GM12878 (cell line): ENCODE measurements around the gene KLHL30. TPM values are rescaled to one million over a fixed set of nuclear protein-coding genes. Genes with fewer than 3 reads are reported as not detected.

ENCODE experiments used
- ATAC-seq: fragments of 200-7000 bp; cut with Tn5 transposase; 3 replicates; pipeline ENCODE4 v1.9.1; 2020; ENCODE audit warnings: mild to moderate bottlenecking, moderate library complexity
- BruUV-seq: library from RNA; stranded (reverse); fragments of 400-500 nt; replicated peaks from 2 replicates; lab custom pipeline; 2021; lab: Mats Ljungman, UMichigan
- CTCF ChIA-PET: fragments of 300-600 bp; sonication (Branson Sonifier 250); formaldehyde crosslinking; extraction: SDS; loops from one replicate; lab custom pipeline; 2021; ENCODE audit warnings: inconsistent platforms; lab: Yijun Ruan, JAX
- POLR2A ChIA-PET: fragments of 350-600 bp; formaldehyde crosslinking; extraction: SDS; loops from one replicate; lab custom pipeline; 2021; ENCODE audit warnings: inconsistent platforms; lab: Charles Lee
- RAD21 ChIA-PET: fragments of 300-600 bp; sonication (Branson Sonifier 250); formaldehyde crosslinking; loops from one replicate; lab custom pipeline; 2023; ENCODE audit warnings: antibody characterized with exemption; ENCODE audit not compliant: unreplicated experiment; lab: Charles Lee
- SMC1A ChIA-PET: fragments of 300-600 bp; sonication (Branson Sonifier 250); formaldehyde crosslinking; loops from one replicate; lab custom pipeline; 2023; ENCODE audit not compliant: unreplicated experiment, uncharacterized antibody; lab: Charles Lee
- DNase-seq: peaks from one replicate; pipeline ENCODE4 v3.0.0-alpha.2; 2011; ENCODE audit warnings: low read depth, low spot score
- FAIRE-seq: peaks from 3 replicates; lab custom pipeline; 2011; peaks lifted over from hg19 to GRCh38; lab: Jason Lieb, UNC
- H2AFZ ChIP-seq: 2 replicates; pipeline ENCODE4 v1.6.0; 2011; ENCODE audit warnings: low read depth, low read length, control low read depth; ENCODE audit not compliant: control insufficient read depth
- H3K27ac ChIP-seq: 2 replicates; pipeline ENCODE4 v1.5.1; 2011; ENCODE audit warnings: control low read depth; ENCODE audit not compliant: control insufficient read depth, insufficient read depth
- H3K27me3 ChIP-seq, 2 experiments: replicated peaks in 1 of 2; 2 replicates each; pipeline versions ENCODE4 v1.6.0 to v1.6.1; 2011; ENCODE audit warnings: low read length in 1 of 2; ENCODE audit not compliant: control insufficient read depth in 2 of 2, insufficient read depth in 2 of 2
- H3K36me3 ChIP-seq, 2 experiments: 2 replicates each; pipeline ENCODE4 v1.5.1; 2011; ENCODE audit warnings: low read length in 1 of 2; ENCODE audit not compliant: control insufficient read depth in 2 of 2, insufficient read depth in 2 of 2
- H3K4me1 ChIP-seq: 2 replicates; pipeline ENCODE4 v1.6.1; 2011; ENCODE audit warnings: mild to moderate bottlenecking, low read length, moderate library complexity, mixed read lengths; ENCODE audit not compliant: control insufficient read depth, insufficient read depth
- H3K4me2 ChIP-seq: 2 replicates; pipeline ENCODE4 v1.6.0; 2011; ENCODE audit warnings: control low read depth; ENCODE audit not compliant: control insufficient read depth, insufficient read depth
- H3K4me3 ChIP-seq: fragments of 200-600 bp; sonication (generic); 2 replicates; pipeline ENCODE4 v1.5.1; 2016
- H3K79me2 ChIP-seq: 2 replicates; pipeline ENCODE4 v1.6.0; 2011; ENCODE audit warnings: low read length; ENCODE audit not compliant: control insufficient read depth, insufficient read depth
- H3K9ac ChIP-seq: 2 replicates; pipeline ENCODE4 v1.8.0; 2011; ENCODE audit warnings: low read length, control low read depth, mixed read lengths; ENCODE audit not compliant: control insufficient read depth, insufficient read depth
- H3K9me3 ChIP-seq: replicated peaks from 3 replicates; pipeline ENCODE4 v1.5.1; 2011; ENCODE audit warnings: mild to moderate bottlenecking, low read length; ENCODE audit not compliant: control insufficient read depth, insufficient read depth
- H4K20me1 ChIP-seq: 2 replicates; pipeline ENCODE4 v1.6.0; 2011; ENCODE audit not compliant: control insufficient read depth, insufficient read depth
- ASH2L ChIP-seq: fragments of 300-600, 200-600 bp; sonication (generic); IDR thresholded peaks from 2 replicates; pipeline ENCODE4 v1.6.1; 2017; ENCODE audit warnings: low read depth, mild to moderate bottlenecking, borderline replicate concordance
- FOXM1 ChIP-seq: IDR thresholded peaks from 2 replicates; pipeline ENCODE4 v1.6.1; 2012; ENCODE audit warnings: low read depth, mild to moderate bottlenecking, inconsistent platforms, low read length, moderate library complexity
- HCFC1 ChIP-seq: fragments of 150-350 bp; IDR thresholded peaks from 2 replicates; pipeline ENCODE4 v1.6.1; 2014; ENCODE audit warnings: low read length
- MXI1 ChIP-seq: fragments of 150-350 bp; IDR thresholded peaks from 2 replicates; pipeline ENCODE4 v1.6.1; 2011; ENCODE audit warnings: low read depth, mild to moderate bottlenecking, inconsistent platforms, low read length, improper control_type of control experiment
- NR2C2 ChIP-seq: IDR thresholded peaks from 2 replicates; pipeline ENCODE4 v1.6.1; 2011; ENCODE audit warnings: borderline replicate concordance, low read depth; ENCODE audit not compliant: control insufficient read depth, insufficient read length
- PAX5 ChIP-seq: IDR thresholded peaks from 2 replicates; pipeline ENCODE4 v1.6.1; 2011; ENCODE audit warnings: low read depth, low read length, borderline replicate concordance
- PML ChIP-seq: IDR thresholded peaks from 2 replicates; pipeline ENCODE4 v1.6.1; 2012; ENCODE audit warnings: low read length, inconsistent platforms
- SMARCA5 ChIP-seq: fragments of 450-650 bp; IDR thresholded peaks from 2 replicates; pipeline ENCODE4 v1.6.1; 2017; ENCODE audit warnings: mild to moderate bottlenecking
- SPI1 ChIP-seq: IDR thresholded peaks from 2 replicates; pipeline ENCODE4 v1.6.1; 2011; ENCODE audit warnings: low read depth, mild to moderate bottlenecking, low read length, moderate library complexity, borderline replicate concordance; ENCODE audit not compliant: insufficient read depth
- WRNIP1 ChIP-seq: IDR thresholded peaks from 2 replicates; pipeline ENCODE4 v1.6.1; 2011; ENCODE audit warnings: low read depth, low read length, improper control_type of control experiment, borderline replicate concordance
- ZNF622 ChIP-seq: fragments of 450-650 bp; IDR thresholded peaks from 2 replicates; pipeline ENCODE4 v1.6.1; 2017; ENCODE audit warnings: mild to moderate bottlenecking, inconsistent platforms
- WGBS: methylation state at CpG from one replicate; pipeline ENCODE4 v1.1.6; 2016; ENCODE audit warnings: low lambda C conversion rate; ENCODE audit not compliant: insufficient replicate concordance, insufficient coverage; ENCODE audit errors: missing lambda C conversion rate; 5-methylcytosine and 5-hydroxymethylcytosine counted together
- in situ Hi-C: fragments of 300-500 bp; cut with MboI; formaldehyde crosslinking; loops from 9 replicates; pipeline ENCODE4 v1.14.3; 2018; ENCODE audit warnings: mixed read lengths
- intact Hi-C: fragments of 100-400 bp; cut with micrococcal nuclease; formaldehyde crosslinking; loops from one replicate; pipeline ENCODE4 v1.14.2; 2022; ENCODE audit not compliant: unreplicated experiment
- polyA plus RNA-seq, 11 experiments: library from polyadenylated mRNA; depleted of rRNA in 4 of 11; unstranded in 6 of 11; stranded (reverse) in 5 of 11; fragments of >200 nt; fragmentation: Nextera tagmentation in 4 of 11; fragmentation: Illumina TruSeq in 1 of 11; extraction: Ambion mirVana in 4 of 11; extraction: Trizol in 1 of 11; gene quantifications; 1 replicate in 1 of 11; 2 replicates in 10 of 11; pipeline versions ENCODE4 v1.2.1 to v1.2.3, GENCODE V29; 2011 to 2016; ENCODE audit warnings: inconsistent platforms in 2 of 11, missing spikeins in 2 of 11, low read depth in 1 of 11
- total RNA-seq, 4 experiments: library from RNA; depleted of rRNA in 3 of 4; stranded (reverse); fragments of >200 nt in 3 of 4; fragmentation: Illumina TruSeq in 1 of 4; extraction: Trizol in 1 of 4; gene quantifications; 2 replicates each; pipeline versions ENCODE4 v1.2.1 to v1.2.3, GENCODE V29; 2013 to 2021
- TF ChIP-seq, protein P1 (sequence below): IDR thresholded peaks from 2 replicates; pipeline ENCODE4 v1.6.1; 2012; ENCODE audit warnings: low read depth, low read length, improper control_type of control experiment

The KLHL30 gene
- total and polyA plus RNA-seq, 10 of the 15 experiments (the other 5 are each of a cell fraction or from before 2014, with no cell fraction given), result 0.03 TPM; not detected in 9

DNA sequence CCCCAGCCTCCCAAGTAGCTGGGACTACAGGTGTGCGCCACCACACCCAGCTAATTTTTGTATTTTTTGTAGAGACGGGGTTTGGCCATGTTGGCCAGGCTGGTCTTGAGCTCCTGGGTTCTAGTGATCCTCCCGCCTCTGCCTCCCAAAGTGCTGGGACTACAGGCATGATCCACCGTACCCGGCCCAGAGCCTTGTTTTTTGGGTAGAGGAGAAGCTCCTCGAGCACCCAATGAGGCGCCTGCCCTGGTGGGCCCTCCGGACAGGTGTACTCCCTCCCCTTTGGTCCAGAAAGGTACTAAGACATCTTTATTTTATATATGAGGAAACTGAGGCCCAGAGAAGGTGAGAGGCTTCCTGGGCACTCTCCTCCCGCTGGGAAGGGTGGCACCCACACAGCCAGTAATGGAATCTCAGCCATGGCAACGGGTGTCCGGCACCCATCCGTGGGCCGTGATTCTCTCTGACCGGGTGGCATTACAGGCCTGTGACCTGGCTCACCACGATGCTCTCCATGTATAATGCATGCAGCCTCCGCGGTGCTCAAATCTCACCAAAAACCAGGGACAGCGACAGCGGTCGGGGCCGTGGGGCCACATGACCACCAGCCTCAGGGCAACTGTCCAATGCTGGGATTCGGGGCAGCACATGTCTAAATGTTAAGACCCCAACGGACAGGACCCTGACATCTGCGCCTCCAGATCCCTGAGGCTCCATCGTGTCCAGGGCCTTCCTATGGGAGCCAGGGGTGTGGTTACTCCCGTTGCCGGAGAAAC lies 16.8 kb upstream of the KLHL30 start:
- 64% methylated on average over 27 of the region's 27 CpGs for WGBS
- no peak overlapping the region for H3K4me3 ChIP-seq
- H3K9me3 ChIP-seq, result peaks cover 4% of the 10 kb centered on the region; the same call in 2 of the 3 replicates
- TF ChIP-seq MXI1 (no peak), SMARCA5 (no peak), HCFC1 (no peak), PAX5 (no peak), SPI1 (no peak), ZNF622 (no peak), PML (no peak), NR2C2 (no peak), WRNIP1 (no peak), ASH2L (no peak), FOXM1 (no peak)
- TF ChIP-seq, protein P1, sequence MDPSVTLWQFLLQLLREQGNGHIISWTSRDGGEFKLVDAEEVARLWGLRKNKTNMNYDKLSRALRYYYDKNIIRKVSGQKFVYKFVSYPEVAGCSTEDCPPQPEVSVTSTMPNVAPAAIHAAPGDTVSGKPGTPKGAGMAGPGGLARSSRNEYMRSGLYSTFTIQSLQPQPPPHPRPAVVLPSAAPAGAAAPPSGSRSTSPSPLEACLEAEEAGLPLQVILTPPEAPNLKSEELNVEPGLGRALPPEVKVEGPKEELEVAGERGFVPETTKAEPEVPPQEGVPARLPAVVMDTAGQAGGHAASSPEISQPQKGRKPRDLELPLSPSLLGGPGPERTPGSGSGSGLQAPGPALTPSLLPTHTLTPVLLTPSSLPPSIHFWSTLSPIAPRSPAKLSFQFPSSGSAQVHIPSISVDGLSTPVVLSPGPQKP, result no peak
- H3K4me1 ChIP-seq, result no peaks in the 10 kb centered on the region
- ATAC-seq (no peak), FAIRE-seq (no peak), DNase-seq (no peak)
- H4K20me1 ChIP-seq, result no peaks in the 10 kb centered on the region
- H3K4me2 ChIP-seq, result no peak overlapping the region
- SMC1A ChIA-PET, result interaction anchor here (1.0 kb wide), 1 partner anchor 15 kb away, joined by 3 read pairs; no protein-coding TSS in a partner anchor
- CTCF ChIA-PET, result interaction anchor here (0.8 kb wide), 1 partner anchor 17 kb away, joined by 3 read pairs; no protein-coding TSS in a partner anchor
- in situ Hi-C loops, result no loop called here
- POLR2A ChIA-PET, result interaction anchor here (2.2 kb wide), 1 partner anchor 13 kb away, joined by 7 read pairs; no protein-coding TSS in a partner anchor
- no peaks in the 10 kb centered on the region for H3K36me3 ChIP-seq
- intact Hi-C loops, result no loop called here
- no peaks in the 10 kb centered on the region for H3K27me3 ChIP-seq
- no peak overlapping the region for H3K9ac ChIP-seq
- H2AFZ ChIP-seq, result no peak overlapping the region
- no peaks in the 10 kb centered on the region for H3K79me2 ChIP-seq
- no peak overlapping the region for H3K27ac ChIP-seq
- no TSS peak for BruUV-seq
- RAD21 ChIA-PET, result no interaction called here
